ENCODE data around the gene CELF1.
"Not testable (repeated sequence)": the region's sequence is repeated elsewhere in the genome, so short reads cannot be mapped to it uniquely, and the experiment has no call there.

The CELF1 gene

DNA sequence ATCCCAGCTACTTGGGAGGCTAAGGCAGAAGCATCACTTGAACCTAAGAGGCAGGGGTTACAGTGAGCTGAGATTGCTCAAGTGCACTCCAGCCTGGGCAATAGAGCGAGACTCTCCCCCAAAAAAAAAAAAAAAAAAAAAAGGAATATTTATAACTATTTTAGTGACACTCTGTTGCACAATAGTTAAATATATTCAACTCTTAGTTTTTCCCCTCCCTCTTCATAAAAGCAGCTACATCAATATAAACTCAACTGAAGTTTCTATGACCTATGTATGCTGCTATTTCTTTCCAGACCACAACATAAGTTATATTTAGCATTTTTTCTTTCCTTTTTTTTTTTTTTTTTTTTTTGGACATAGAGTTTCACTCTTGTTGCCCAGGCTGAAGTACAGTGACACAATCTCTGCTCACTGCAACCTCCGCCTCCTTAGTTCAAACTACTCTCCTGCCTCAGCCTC is 19.2 kb downstream of the CELF1 start:
- Histone ChIP-seq H3K9me3 (ENCODE audit: insufficient read depth, low read length) (no peaks in the 10 kb centered on the region), H2AFZ (ENCODE audit: low read depth, low read length, severe bottlenecking) (no peak overlapping the region), H3K9ac (ENCODE audit: low read length) (no peak overlapping the region), H4K20me1 (ENCODE audit: low read depth, low read length) (peaks cover 29% of the 10 kb centered on the region), H3K36me3 (ENCODE audit: low read length) (no peaks in the 10 kb centered on the region), H3K9me2 (replicated peaks; ENCODE audit: insufficient read depth, low read length) (no peaks in the 10 kb centered on the region), H3K27ac (ENCODE audit: low read depth, low read length) (no peak overlapping the region), H3F3A (ENCODE audit: insufficient read depth) (peaks cover 4% of the 10 kb centered on the region; the same call in 1 of the 2 replicates), H3K79me2 (ENCODE audit: insufficient read depth, low read length) (peaks cover 100% of the 10 kb centered on the region), H3K27me3 (ENCODE audit: low read length) (no peaks in the 10 kb centered on the region), H3K4me3 (ENCODE audit: insufficient read depth, low read length, poor library complexity, severe bottlenecking) (no peak overlapping the region), H3K4me2 (ENCODE audit: low read depth, low read length, poor library complexity, severe bottlenecking) (no peak overlapping the region)
- TF ChIP-seq, protein P1, sequence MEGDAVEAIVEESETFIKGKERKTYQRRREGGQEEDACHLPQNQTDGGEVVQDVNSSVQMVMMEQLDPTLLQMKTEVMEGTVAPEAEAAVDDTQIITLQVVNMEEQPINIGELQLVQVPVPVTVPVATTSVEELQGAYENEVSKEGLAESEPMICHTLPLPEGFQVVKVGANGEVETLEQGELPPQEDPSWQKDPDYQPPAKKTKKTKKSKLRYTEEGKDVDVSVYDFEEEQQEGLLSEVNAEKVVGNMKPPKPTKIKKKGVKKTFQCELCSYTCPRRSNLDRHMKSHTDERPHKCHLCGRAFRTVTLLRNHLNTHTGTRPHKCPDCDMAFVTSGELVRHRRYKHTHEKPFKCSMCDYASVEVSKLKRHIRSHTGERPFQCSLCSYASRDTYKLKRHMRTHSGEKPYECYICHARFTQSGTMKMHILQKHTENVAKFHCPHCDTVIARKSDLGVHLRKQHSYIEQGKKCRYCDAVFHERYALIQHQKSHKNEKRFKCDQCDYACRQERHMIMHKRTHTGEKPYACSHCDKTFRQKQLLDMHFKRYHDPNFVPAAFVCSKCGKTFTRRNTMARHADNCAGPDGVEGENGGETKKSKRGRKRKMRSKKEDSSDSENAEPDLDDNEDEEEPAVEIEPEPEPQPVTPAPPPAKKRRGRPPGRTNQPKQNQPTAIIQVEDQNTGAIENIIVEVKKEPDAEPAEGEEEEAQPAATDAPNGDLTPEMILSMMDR (IDR thresholded peaks at IDR 0.05; ENCODE audit: insufficient read depth, low read length, poor library complexity, severe bottlenecking) = no peak
- no peak for TF ChIP-seq EZH2phosphoT487 (conservative IDR thresholded peaks at IDR 0.05; ENCODE audit: low read length)

- TF ChIP-seq, protein P1 (IDR thresholded peaks at IDR 0.05; ENCODE audit: insufficient read depth, low read length, poor library complexity, severe bottlenecking) = no peak
- no peak for TF ChIP-seq EZH2phosphoT487 (conservative IDR thresholded peaks at IDR 0.05; ENCODE audit: low read length)
- Histone ChIP-seq H3K4me2 (ENCODE audit: low read depth, low read length, poor library complexity, severe bottlenecking) (no peak overlapping the region), H4K20me1 (ENCODE audit: low read depth, low read length) (peaks cover 21% of the 10 kb centered on the region)
Measured at GRCh38 chr11:47532597-47533213, 20.2 kb downstream of the CELF1 start.

DNA sequence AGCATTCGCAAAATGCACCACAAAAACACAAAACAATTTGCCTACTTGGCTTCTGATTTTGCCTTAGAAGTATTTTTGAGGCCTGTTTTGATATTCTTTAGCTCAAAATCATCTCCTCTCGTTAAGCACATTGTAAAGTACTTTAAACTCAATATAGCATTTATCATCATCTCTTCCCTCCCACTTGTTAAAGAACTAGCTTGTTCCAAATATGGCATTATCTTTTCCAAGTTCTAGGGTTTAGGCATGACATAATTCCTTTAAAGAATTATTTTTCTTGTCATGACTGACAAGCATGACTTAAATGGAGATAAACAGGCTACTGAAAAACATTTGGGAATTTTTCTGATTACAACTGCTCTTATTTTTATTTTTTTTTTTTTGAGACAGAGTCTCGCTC is 21.3 kb downstream of the CELF1 start:
- Histone ChIP-seq H3K9ac (ENCODE audit: low read length) (no peak overlapping the region), H4K20me1 (ENCODE audit: low read depth, low read length) (peaks cover 19% of the 10 kb centered on the region), H3K4me2 (ENCODE audit: low read depth, low read length, poor library complexity, severe bottlenecking) (no peak overlapping the region), H3K9me3 (ENCODE audit: insufficient read depth, low read length) (no peaks in the 10 kb centered on the region), H3K36me3 (ENCODE audit: low read length) (no peaks in the 10 kb centered on the region), H3K79me2 (ENCODE audit: insufficient read depth, low read length) (peaks cover 100% of the 10 kb centered on the region), H3K4me3 (ENCODE audit: insufficient read depth, low read length, poor library complexity, severe bottlenecking) (no peak overlapping the region), H3K9me2 (replicated peaks; ENCODE audit: insufficient read depth, low read length) (no peaks in the 10 kb centered on the region), H3K27ac (ENCODE audit: low read depth, low read length) (no peak overlapping the region), H2AFZ (ENCODE audit: low read depth, low read length, severe bottlenecking) (no peak overlapping the region), H3K27me3 (ENCODE audit: low read length) (no peaks in the 10 kb centered on the region), H3F3A (ENCODE audit: insufficient read depth) (peaks cover 7% of the 10 kb centered on the region; the same call in 1 of the 2 replicates)
- TF ChIP-seq EZH2phosphoT487 (conservative IDR thresholded peaks at IDR 0.05; ENCODE audit: low read length) = no peak
- TF ChIP-seq, protein P1 (IDR thresholded peaks at IDR 0.05; ENCODE audit: insufficient read depth, low read length, poor library complexity, severe bottlenecking) = no peak

More at GRCh38 chr11:47532597-47533213, 20.2 kb downstream of the CELF1 start:
- Histone ChIP-seq H3K79me2 (ENCODE audit: insufficient read depth, low read length) (peaks cover 100% of the 10 kb centered on the region), H3F3A (ENCODE audit: insufficient read depth) (peaks cover 4% of the 10 kb centered on the region; the same call in 1 of the 2 replicates), H3K36me3 (ENCODE audit: low read length) (no peaks in the 10 kb centered on the region), H3K9me3 (ENCODE audit: insufficient read depth, low read length) (no peaks in the 10 kb centered on the region), H2AFZ (ENCODE audit: low read depth, low read length, severe bottlenecking) (no peak overlapping the region), H3K9me2 (replicated peaks; ENCODE audit: insufficient read depth, low read length) (no peaks in the 10 kb centered on the region), H3K27me3 (ENCODE audit: low read length) (no peaks in the 10 kb centered on the region), H3K4me3 (ENCODE audit: insufficient read depth, low read length, poor library complexity, severe bottlenecking) (no peak overlapping the region), H3K9ac (ENCODE audit: low read length) (no peak overlapping the region), H3K27ac (ENCODE audit: low read depth, low read length) (no peak overlapping the region)

DNA sequence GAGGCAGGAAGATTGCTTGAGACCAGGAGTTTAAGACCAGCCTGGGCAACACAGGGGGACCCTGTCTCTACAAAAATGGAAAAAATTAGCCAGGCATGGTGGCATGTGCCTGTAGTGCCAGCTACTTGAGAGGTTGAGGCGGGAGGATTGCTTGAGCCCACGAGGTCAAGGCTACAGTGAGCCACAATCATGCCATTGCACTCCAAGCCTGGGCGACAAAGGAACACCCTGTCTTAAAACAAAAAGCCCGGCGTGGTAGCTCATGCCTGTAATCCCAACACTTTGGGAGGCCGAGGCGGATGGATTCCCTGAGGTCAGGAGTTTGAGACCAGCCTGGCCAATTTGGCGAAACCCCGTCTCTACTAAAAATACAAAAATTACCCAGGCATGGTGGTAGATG is 22.2 kb downstream of the CELF1 start:
- H3K4me2 ChIP-seq (ENCODE audit: low read depth, low read length, poor library complexity, severe bottlenecking); H3K9me3 ChIP-seq (ENCODE audit: insufficient read depth, low read length); H3K9me2 ChIP-seq (replicated peaks; ENCODE audit: insufficient read depth, low read length); H3K36me3 ChIP-seq (ENCODE audit: low read length); H3K27ac ChIP-seq (ENCODE audit: low read depth, low read length); H3F3A ChIP-seq (ENCODE audit: insufficient read depth); H3K27me3 ChIP-seq (ENCODE audit: low read length); H2AFZ ChIP-seq (ENCODE audit: low read depth, low read length, severe bottlenecking); H3K4me3 ChIP-seq (ENCODE audit: insufficient read depth, low read length, poor library complexity, severe bottlenecking); H3K9ac ChIP-seq (ENCODE audit: low read length): not testable (repeated sequence)
- H4K20me1 ChIP-seq (ENCODE audit: low read depth, low read length) = peaks cover 18% of the 10 kb centered on the region
- H3K79me2 ChIP-seq (ENCODE audit: insufficient read depth, low read length) = peaks cover 100% of the 10 kb centered on the region
